T1000 (cell line): ENCODE results near the gene HES7.
"Not testable (repeated sequence)": the region's sequence is repeated elsewhere in the genome, so short reads cannot be mapped to it uniquely, and the experiment has no call there.

ENCODE experiments used
- DNase-seq: peaks from one replicate; lab custom pipeline; 2025; ENCODE audit warnings: mixed read lengths; lab: John Stamatoyannopoulos, UW

The HES7 gene

GRCh38 chr17:8100763-8101162 lies 23.1 kb downstream of the HES7 start:
- DNase-seq = no peak

DNA sequence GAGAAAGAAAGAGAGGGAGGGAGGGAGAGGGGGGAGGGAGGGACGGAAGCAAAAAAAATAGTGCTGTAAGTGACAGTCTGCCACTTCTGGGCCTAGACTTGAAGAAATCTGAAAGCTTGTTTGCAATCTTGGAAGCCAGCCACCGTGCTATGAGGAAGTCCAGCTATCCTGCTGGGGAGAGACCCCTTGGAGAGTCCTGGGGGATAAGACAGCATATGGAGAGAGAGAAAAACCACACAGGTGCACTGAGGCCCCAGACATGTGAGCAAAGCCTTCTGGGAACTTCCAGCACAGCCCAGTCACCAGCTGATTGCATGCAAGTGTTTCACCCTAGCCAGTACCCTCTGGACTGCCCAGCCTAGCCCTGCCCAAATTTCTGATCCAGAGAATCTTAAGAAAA lies 23.8 kb downstream of the HES7 start:
- no peak for DNase-seq

DNA sequence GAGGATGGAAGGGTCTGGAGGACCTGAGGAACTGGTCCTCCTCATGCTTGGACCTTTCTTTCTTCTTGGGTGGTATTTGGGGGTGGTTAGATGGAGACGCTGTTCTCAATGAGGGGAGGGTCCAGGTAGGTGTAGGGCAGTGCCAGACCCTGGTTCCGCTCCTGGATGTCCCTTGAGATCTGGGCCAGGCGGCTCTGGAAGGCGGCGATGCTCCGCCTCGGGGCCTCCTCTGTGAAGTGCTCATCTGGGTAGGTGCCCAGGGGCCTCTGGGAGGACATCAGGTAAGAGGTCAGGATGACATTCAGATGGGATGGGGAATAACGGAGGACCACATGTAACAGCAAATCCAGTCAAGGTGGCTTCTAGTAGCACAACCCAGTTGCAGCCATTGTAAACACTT lies 27.4 kb downstream of the HES7 start:
- DNase-seq = no peak

DNA sequence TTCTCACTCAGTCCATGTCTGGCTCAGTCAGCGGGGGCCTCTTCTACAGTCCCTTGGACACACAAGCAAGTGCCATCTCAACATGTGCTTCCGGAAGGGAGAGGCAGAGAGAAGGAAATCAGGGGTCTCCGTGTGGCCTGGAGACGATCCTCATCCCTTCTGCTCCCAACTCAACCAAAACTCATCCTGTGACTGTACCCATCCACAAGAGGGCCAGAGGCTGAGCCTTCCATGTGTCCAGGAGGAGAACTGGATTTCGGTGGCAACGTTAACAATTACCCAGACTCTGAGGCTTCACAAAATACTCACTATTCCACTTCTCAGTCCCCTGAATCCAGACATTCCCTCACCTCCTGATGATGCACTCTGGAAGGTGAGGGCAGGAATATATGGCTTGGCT lies 28.5 kb downstream of the HES7 start:
- DNase-seq = no peak

DNA sequence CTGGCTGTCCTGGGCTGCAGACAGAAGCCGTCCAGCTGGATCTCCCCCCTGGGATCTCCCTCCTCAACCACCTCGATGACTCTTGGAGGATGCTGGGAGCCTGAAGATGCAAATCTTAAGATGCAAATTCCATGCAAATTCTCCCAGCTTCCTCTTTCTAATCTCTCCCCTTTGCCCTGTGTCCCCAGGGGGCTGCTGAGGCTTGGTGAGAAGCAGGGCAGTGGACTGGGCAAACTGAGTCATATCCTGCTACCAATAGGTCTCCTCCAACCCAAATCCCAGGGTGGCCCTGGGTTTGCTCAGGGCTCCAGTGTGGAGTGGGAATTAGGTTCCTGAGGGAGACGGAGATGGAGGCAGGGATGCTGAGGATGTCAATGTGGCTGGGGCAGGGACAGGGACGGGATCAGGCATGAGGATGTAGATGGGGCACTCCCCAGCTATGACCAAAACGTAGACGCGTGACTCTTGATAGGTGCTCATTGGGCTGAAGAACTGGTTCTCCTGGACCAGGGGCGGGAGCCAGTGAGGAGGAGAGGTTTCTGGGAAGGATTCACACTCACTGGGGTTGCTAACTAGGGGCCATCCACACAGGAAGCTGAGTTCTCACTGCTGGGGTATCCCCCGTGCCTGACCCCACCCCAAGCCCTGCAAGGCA lies 32.7 kb downstream of the HES7 start:
- DNase-seq = no peak

DNA sequence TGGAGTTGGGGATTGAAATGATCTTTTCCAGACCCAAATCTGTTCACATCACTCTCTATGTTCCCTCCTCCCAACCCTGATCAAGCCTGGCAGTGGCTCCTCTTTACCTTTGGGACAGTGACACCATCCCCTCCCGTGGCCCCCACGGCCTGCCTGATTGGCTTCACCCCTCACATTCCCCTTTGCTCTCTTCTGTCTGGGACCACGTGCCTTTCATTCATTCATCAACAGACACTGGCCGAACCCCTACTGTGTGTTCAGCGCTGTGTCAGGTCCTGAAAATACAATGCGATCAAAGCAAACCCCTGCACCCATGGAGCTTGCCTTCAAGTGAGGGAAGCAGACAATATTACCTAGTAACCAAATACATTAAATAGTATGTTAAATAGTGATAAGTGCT lies 34.2 kb downstream of the HES7 start:
- DNase-seq = no peak

DNA sequence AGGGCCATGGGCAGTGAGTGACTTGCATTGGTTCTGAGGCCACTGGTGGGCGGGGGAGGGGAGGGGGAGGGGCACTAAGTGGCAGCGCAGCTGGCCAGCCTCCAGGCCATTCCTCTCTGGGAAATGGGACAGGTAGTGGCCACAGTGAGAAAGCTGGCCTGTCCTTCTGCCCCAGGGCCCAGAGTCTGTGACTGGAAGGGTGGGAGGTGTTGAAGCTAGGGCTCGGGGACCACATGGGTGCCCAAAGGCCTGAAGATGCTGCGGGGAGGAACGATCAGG lies 36.0 kb downstream of the HES7 start:
- DNase-seq = no peak

- no peak for DNase-seq
Observed at GRCh38 chr17:8087075-8087951, 36.6 kb downstream of the HES7 start, which contains the start of gene ALOX12B. TSS of gene ALOX12B (minus strand) at chr17:8087716. CDS start at chr17:8087442, 274 bp downstream.

GRCh38 chr17:8084250-8084649 lies 39.7 kb downstream of the HES7 start:
- no peak for DNase-seq

GRCh38 chr17:8082292-8082691 lies 41.6 kb downstream of the HES7 start:
- DNase-seq = no peak

DNA sequence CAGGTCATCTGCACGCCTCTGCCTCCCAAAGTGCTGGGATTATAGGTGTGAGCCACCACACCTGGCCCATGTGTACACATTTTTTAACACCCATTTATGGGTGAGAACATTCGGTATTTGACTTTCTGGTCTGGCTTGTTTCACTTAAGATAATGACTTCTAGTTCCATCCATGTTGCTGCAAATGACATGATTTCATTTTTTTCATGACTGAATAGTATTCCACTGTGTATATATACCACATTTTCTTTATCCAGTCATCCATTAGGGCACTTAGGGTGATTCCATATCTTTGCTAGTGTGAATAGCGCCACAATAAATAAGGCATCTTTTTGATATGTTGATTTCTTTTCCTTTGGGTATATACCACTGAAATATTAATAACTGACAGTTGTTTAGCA lies 42.0 kb downstream of the HES7 start:
- DNase-seq = no peak

DNA sequence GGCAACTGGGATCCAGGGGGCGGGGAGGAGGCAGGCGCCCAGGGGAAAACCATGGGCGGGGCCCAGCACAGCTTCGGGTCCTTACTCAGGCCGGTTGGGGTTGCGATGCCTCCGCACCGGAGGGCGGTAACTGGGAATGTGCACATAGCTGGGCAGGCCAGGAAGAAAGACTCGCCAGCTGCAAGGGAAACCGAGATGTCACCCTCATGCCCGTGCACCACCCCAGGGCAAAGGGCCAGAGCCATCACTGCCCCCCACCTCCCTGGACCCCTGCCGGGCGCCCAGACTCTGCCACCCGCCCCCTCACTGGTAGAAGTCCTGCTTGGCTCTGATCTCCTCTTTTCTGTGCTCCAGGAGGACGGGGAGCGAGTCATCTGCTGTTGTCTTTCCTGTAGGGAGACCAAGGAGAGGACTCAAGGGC lies 43.1 kb downstream of the HES7 start:
- no peak for DNase-seq

DNA sequence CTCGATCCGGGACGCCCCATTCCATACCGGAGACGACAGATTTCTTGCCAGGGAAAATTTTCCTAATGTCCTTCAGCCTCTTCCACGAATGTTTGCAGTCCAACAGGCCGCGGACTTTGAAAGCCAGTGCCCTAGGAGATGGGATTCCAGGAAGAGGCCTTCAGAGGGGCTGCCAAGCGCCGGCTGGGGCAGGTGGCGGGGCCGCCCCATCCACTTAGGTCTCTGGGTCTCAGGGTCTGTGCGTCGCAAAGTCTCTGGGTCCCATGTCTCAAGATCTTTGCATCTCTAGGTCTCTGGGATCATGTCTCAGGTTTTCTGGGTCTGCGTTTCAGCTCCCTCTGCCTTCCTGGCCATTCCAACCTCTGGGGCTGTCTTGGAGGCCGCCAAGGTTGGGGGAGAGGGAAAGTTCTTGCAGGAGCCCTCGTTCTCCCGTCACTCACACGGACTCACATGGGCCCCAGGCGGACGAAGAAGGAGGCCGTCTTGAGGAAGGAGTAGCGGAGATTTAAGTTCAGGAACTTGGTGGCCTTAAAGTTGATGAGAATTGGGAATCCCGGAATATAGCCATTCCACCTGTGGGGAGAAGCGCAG lies 43.6 kb downstream of the HES7 start:
- DNase-seq = no peak

DNA sequence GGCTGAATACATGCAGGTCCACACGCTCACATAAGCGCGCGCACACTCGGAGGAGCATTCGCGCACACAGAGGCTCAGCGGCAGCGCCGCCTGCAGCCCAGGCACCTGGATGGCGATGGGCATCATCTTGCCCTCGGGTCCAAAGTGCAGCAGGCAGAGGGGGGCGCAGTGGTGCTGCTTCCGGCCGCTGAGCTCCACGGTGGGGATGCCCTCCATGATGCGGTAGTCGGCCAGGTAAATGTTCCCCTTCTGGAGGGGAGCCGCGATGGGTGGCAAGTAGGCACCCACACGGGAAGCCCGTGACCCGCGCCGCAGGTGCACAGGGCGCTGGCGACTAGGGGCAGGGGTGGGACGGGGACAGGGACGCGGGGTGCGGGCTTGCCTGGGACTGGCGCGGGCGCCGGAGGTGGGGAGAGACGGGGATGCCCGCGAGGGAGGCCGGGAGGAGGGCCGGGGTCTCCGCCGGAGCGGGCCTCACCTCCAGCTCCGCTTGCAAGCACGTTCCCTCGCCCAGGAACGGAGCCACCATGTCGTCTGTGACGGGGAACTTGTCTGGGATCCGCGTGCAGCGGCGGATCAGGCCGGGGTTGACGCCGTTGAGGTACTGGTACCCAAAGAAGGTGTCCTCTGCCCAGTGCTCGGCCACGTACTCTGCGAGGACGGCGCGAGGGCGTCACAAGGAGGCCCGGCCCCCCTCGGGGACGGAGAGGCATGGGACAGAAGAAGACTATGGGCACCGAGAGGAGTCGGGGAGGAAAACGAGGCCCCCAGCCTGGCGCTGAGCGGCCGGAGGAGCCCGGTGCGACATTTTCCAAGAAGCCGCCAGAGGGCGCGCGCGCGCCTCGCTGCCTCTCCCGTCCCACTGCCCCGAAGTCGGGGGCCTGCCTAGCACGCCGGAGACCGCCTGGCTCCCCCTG lies 44.4 kb downstream of the HES7 start:
- DNase-seq = peak; percentile 69

GRCh38 chr17:8077939-8078338 lies 46.0 kb downstream of the HES7 start:
- not testable (repeated sequence) for DNase-seq

DNA sequence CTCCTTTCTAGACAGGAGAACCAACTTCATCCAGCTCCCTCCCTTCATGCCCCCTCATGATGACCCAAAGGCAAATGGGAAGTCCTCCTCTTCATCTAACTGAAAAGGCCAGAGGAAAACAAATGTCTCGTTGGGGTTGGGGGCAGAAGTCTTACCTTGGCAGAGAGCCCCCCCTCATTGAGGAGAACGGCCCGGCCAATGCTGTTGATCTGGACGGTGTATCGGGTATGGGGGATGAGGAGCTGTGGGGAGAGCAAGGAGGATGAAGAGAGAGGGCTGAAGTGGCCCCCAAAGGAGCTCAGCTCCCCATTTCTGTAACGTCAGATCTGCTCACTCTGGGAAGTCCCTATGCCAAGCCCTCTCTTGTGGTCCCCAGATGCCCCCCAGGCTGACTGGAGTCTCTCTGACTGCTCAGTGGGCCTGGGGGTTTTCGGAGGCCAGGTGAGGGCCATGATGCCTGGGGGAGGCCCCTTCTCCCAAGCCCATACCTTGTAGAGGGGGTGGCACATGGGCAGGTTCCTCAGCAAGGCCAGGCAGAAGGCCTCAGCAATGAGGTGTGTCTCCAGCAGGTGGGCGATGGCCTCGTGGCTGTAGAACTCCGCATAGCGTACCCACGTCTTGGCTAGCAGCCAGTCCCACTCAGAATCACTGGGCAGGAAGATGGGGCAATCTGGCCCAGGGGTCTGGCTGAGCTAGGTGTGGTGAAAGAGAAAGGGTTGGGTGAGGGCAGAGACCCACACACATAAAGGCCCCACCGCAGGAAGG lies 47.2 kb downstream of the HES7 start:
- no peak for DNase-seq

DNA sequence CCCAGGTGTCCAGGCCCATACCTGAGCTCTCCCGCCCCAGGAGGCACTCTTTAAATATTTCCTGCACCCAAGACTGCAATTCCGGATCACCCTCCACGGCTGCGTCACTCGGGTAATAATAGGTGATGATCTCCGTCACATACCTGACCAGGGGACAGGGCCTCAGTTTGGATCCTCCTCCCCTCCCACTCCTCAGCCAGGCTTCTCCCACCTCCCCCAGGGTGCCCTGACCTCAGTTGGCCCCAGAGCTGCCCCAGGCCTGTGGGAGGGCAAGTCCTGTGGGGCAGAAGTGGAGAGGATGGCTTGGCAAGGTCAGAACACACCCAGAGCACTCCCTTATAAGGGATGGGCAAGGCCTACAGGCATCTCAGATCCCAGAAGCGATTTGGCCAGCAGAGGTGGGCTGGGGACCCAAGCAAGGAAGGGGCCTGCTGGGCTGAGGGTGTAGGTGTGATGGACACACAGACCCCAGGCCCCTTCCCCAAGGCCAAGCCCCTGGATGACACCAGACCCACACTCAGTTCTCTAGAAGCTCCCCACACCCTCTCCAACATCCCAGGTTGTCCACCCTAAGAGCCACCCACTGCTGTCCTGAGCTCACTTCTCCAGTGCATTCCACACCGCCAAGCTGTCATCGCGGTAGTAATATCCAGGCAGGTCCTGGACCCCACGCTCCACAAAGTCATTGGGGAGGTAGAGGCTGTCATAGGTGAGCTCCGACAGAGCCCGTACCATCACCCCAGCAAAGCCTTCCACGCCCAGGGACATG lies 48.1 kb downstream of the HES7 start:
- DNase-seq = no peak

DNA sequence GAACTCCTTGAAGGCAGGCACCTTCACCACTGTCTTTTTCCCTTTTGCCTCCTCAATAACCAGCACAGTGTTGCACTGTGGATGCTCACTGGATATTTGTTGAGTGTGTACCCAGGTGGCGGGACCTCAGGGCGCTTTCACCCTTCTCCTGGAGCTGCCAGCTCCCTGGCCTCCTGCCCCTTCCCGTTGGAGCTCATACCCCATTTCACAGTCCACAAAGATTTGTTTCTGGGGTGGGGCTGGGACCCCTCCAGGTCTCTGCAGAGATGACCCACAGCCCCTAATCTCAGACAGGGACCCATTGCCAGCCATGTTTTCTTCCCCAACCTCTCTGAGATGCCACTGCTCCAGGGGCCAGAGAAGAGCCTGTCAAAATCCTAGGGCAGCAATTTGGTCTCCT lies 48.8 kb downstream of the HES7 start:
- no peak for DNase-seq

- DNase-seq = no peak
Observed at GRCh38 chr17:8074554-8074953, 49.4 kb downstream of the HES7 start.

- DNase-seq = no peak
Observed at GRCh38 chr17:8073627-8074484, 50.0 kb downstream of the HES7 start.
